Breast epithelium (tissue), 4 donors: ENCODE measurements around the gene CYTH3. TPM values are rescaled to one million over a fixed set of nuclear protein-coding genes. Genes with fewer than 3 reads are reported as not detected.

ENCODE experiments used
- DNase-seq, 2 donors: peaks; one replicate each; pipeline ENCODE4 v3.0.0-alpha.2; 2019; ENCODE audit warnings: low spot score in 2 of 2
- H3K27ac ChIP-seq, 2 donors: fragments of 200-600 bp; sonication (generic) in 1 of 2; one replicate each; pipeline ENCODE4 v1.5.1; 2016 to 2019; ENCODE audit warnings: mild to moderate bottlenecking in 1 of 2
- H3K27me3 ChIP-seq, 2 donors: fragments of 200-600 bp; sonication (generic) in 1 of 2; one replicate each; pipeline versions ENCODE4 v1.5.1 to v1.6.0; 2017 to 2019; ENCODE audit warnings: control low read depth in 1 of 2, mild to moderate bottlenecking in 1 of 2
- H3K36me3 ChIP-seq: fragments of 200-600 bp; one replicate; pipeline ENCODE4 v1.5.1; 2019
- H3K4me1 ChIP-seq, 2 donors: fragments of 200-600 bp; sonication (generic); one replicate each; pipeline ENCODE4 v1.5.1; 2016 to 2019; ENCODE audit warnings: control low read depth in 1 of 2
- H3K4me3 ChIP-seq, 3 donors: fragments of 200-600 bp; sonication (generic); 1 replicate in 2 of 3; 2 replicates in 1 of 3; pipeline ENCODE4 v1.5.1; 2016 to 2019; ENCODE audit warnings: mild to moderate bottlenecking in 3 of 3, moderate library complexity in 2 of 3
- H3K9me3 ChIP-seq, 2 donors: fragments of 200-600 bp; sonication (generic) in 1 of 2; one replicate each; pipeline ENCODE4 v1.5.1; 2016 to 2019; ENCODE audit warnings: control low read depth in 1 of 2
- POLR2A ChIP-seq: fragments of 450-650 bp; IDR thresholded peaks from one replicate; pipeline ENCODE4 v1.6.1; 2016; ENCODE audit warnings: antibody characterized with exemption, mild to moderate bottlenecking, moderate library complexity
- POLR2AphosphoS5 ChIP-seq, 3 donors: sonication (generic); formaldehyde crosslinking; IDR thresholded peaks; one replicate each; pipeline ENCODE4 v1.6.1; 2017; ENCODE audit warnings: antibody characterized with exemption in 3 of 3
- intact Hi-C: fragments of 100-400 bp; cut with DNase I; formaldehyde crosslinking; loops from one replicate; pipeline ENCODE4 v1.15.1; 2023; ENCODE audit warnings: low total_unique reads
- total RNA-seq, 3 donors: library from RNA; depleted of rRNA; stranded (reverse); fragments of >200 nt; gene quantifications; one replicate each; pipeline ENCODE4 v1.1.0, GENCODE V29; 2016
- TF ChIP-seq, protein P1 (sequence below), 3 donors: fragments of 450-650 bp; IDR thresholded peaks; one replicate each; pipeline ENCODE4 v1.5.1; 2016 to 2017; ENCODE audit warnings: antibody characterized with exemption in 3 of 3, mild to moderate bottlenecking in 3 of 3, moderate library complexity in 3 of 3

Gene CYTH3
- total RNA-seq, 3 donors from 2014 or later, result 23.6 to 46.4 (median 33.4) TPM

DNA sequence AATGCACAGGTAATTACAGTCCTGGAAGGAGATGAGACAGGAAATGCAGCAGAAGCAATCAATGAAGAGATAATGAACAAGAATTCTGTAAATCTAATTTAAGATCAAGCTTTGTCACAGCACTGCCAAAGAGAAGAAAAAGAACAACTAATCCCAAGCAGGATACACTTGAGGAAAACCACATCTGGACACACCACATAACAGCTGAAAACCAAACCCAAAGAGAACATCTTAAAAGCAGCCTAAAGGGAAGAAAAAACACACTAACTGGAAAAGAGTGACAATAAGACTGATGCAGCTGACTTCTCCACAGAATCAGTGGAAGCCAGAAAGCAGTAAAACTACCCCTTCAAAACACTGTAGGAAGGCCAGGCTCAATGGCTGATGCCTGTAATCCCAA, 10.2 kb downstream of the CYTH3 start:
- Histone ChIP-seq H3K4me1 (no peaks in the 10 kb centered on the region), H3K36me3 (no peaks in the 10 kb centered on the region), H3K27ac (no peak overlapping the region), H3K27me3 (no peaks in the 10 kb centered on the region), H3K4me3 (no peak overlapping the region), H3K9me3 (no peaks in the 10 kb centered on the region)
- intact Hi-C loops, result no loop called here
- no peak for DNase-seq
- no peak for TF ChIP-seq POLR2AphosphoS5 (IDR thresholded peaks at IDR 0.05)

DNA sequence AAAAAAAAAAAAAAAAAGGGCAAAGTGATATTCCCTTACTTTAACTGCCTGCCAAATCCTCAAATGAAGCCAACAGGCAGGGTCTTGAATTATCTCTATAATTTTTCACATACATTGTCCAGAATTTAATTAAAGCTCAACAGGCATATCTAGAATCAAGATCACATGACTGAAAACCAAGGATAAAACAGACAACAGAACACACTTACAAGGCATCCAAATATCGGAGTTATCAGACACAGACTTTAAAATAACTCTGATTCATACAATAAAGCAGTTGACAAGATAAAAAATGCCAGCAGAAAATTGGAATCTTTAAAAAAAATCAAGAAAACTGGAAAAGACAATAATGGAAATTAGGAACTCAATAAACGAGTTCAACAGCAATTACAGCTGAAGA, 10.7 kb downstream of the CYTH3 start:
- intact Hi-C loops, result no loop called here
- no peaks in the 10 kb centered on the region for H3K27me3 ChIP-seq
- no peaks in the 10 kb centered on the region for H3K36me3 ChIP-seq
- H3K4me3 ChIP-seq, result no peak overlapping the region
- TF ChIP-seq POLR2AphosphoS5 (IDR thresholded peaks at IDR 0.05) (no peak), POLR2A (no peak)
- TF ChIP-seq, protein P1, sequence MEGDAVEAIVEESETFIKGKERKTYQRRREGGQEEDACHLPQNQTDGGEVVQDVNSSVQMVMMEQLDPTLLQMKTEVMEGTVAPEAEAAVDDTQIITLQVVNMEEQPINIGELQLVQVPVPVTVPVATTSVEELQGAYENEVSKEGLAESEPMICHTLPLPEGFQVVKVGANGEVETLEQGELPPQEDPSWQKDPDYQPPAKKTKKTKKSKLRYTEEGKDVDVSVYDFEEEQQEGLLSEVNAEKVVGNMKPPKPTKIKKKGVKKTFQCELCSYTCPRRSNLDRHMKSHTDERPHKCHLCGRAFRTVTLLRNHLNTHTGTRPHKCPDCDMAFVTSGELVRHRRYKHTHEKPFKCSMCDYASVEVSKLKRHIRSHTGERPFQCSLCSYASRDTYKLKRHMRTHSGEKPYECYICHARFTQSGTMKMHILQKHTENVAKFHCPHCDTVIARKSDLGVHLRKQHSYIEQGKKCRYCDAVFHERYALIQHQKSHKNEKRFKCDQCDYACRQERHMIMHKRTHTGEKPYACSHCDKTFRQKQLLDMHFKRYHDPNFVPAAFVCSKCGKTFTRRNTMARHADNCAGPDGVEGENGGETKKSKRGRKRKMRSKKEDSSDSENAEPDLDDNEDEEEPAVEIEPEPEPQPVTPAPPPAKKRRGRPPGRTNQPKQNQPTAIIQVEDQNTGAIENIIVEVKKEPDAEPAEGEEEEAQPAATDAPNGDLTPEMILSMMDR (IDR thresholded peaks at IDR 0.05), result no peak
- no peaks in the 10 kb centered on the region for H3K9me3 ChIP-seq
- no peak overlapping the region for H3K27ac ChIP-seq
- DNase-seq, result no peak
- H3K4me1 ChIP-seq, result no peaks in the 10 kb centered on the region

DNA sequence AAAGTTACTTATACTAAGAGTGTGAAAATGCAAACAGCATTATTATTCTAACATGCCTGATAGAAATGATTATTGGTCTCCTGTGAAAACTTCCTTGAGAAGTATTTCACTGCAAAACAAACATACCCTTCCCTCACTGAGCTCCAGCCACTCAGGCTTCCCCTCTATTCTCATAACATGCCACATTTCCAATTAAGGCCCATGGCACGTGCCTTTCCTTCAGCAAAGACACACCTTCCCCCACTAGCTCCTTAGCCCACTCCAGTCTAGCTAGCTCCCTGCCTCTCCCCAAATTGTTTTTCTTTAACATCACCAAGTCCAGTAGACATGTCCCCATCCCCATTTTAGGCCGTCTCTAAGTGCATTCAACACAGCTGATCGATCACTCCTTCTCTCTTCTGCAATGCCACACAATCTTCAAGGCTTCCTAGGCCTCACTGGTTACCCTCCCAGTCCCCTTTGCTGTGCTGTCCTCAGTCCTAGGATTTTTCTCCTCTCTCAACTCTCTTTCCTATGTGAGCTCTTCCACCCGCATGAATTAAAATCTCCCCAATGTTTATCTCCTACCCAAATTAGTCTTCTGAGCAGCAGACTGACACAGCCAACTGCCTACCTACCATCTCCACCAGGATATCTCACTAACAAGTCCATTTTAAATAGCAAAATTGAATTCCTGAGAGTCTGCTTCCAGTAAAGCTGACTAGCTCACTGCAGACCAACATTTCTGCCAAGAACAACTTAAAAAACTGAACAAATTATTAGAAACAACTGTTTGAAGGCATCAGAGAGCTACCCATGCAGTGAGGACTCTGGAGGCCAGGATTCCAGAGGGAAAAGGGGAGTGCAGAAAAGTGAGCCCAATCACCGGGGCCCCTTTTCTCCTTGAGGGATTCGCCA, 11.9 kb downstream of the CYTH3 start:
- H3K4me1 ChIP-seq, result no peaks in the 10 kb centered on the region
- TF ChIP-seq, protein P1 (IDR thresholded peaks at IDR 0.05), result no peak
- TF ChIP-seq POLR2AphosphoS5 (IDR thresholded peaks at IDR 0.05), result peak in 1 of 3 donors; percentile 28
- no peaks in the 10 kb centered on the region for H3K27me3 ChIP-seq
- peak overlapping the region; percentile 41 to 84 for H3K27ac ChIP-seq
- no peaks in the 10 kb centered on the region for H3K9me3 ChIP-seq
- H3K4me3 ChIP-seq, result no peak overlapping the region
- no peak for DNase-seq
- no peaks in the 10 kb centered on the region for H3K36me3 ChIP-seq
- intact Hi-C loops, result no loop called here

DNA sequence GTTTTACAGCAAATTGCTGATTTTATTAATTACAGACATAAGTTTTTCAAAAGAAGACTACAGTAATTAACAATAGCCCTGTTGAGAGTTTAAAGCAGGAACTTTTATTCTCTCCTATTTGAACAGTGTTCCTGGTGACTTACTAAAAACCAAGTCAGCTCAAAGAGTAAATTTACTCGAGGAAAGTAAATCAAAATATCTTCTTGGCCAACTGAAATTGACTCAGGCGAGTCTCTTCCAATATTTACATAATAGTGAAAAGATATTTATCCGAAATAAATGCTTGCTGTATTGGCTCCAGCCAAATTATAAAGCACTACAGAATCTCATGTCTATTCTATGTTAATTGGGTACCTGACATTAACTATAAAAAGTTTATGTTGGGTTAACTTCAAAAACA, 13.2 kb downstream of the CYTH3 start:
- Histone ChIP-seq H3K4me3 (peak overlapping the region in 1 of 3 donors; percentile 16), H3K4me1 (peaks cover 0 to 3% of the 10 kb centered on the region in 2 donors), H3K36me3 (no peaks in the 10 kb centered on the region), H3K9me3 (no peaks in the 10 kb centered on the region), H3K27ac (peak overlapping the region; percentile 58 to 71), H3K27me3 (no peaks in the 10 kb centered on the region)
- no peak for TF ChIP-seq POLR2AphosphoS5 (IDR thresholded peaks at IDR 0.05)
- TF ChIP-seq, protein P1 (IDR thresholded peaks at IDR 0.05), result no peak
- TF ChIP-seq POLR2A, result no peak
- intact Hi-C loops, result no loop called here
- DNase-seq, result no peak

DNA sequence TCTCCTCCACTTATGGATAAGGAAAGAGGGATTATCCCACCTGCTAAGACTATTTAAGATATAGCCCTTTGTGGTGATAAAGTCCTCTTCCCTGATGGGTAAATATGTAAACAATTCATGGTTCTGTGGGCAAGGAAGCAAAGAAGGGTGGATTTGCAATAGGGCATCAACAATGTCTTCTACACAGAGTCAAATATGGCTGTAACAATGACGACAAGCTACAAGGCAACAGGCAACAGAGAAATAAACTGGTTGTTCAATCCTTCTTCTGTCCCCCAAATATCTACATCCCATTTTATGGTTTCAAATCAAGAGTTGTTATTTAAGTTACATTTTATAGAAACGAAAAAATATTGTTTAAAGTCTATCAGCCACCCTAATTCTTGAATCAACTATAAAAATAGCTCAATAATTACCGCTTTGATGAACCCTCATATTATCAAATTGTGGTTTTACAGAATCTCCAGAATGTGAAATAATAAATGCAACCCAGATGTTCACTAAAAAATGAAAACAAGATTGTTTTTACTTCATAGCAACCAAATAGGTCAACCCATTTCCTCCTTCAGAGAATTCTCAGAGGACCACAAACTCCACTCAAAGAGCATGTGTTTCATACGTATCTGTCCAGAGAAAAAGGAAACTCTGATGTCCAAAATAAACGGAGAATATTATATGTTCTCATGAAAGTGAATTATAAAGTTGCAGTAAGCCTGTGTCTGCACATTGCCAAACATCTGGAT, 13.8 kb downstream of the CYTH3 start:
- no peak for DNase-seq
- Histone ChIP-seq H3K36me3 (no peaks in the 10 kb centered on the region), H3K9me3 (no peaks in the 10 kb centered on the region), H3K27ac (peak overlapping the region; percentile 58 to 78), H3K27me3 (no peaks in the 10 kb centered on the region), H3K4me1 (peaks cover 0 to 3% of the 10 kb centered on the region in 2 donors), H3K4me3 (peak overlapping the region in 1 of 3 donors; percentile 16)
- intact Hi-C loops, result no loop called here
- TF ChIP-seq POLR2A (no peak), POLR2AphosphoS5 (IDR thresholded peaks at IDR 0.05) (no peak)
- TF ChIP-seq, protein P1 (IDR thresholded peaks at IDR 0.05), result no peak
